Endothelial cell of umbilical vein (primary cell): ENCODE measurements around the gene ZNF662. TPM values are rescaled to one million over a fixed set of nuclear protein-coding genes. Genes with fewer than 3 reads are reported as not detected.

Experiments
- BruUV-seq: library from RNA; stranded (reverse); fragments of 400-500 nt; replicated peaks from 2 replicates; lab custom pipeline; 2021; lab: Mats Ljungman, UMichigan
- CTCF ChIA-PET: fragments of 300-600, 350-600 bp; sonication (Branson Sonifier 250); formaldehyde crosslinking; loops from one replicate; lab custom pipeline; 2021; ENCODE audit warnings: antibody characterized with exemption, inconsistent platforms; lab: Charles Lee
- POLR2A ChIA-PET: fragments of 300-600, 350-600 bp; sonication (Branson Sonifier 250); formaldehyde crosslinking; loops from one replicate; lab custom pipeline; 2021; ENCODE audit warnings: antibody characterized with exemption, inconsistent platforms; lab: Charles Lee
- DNase-seq: peaks from one replicate; pipeline ENCODE4 v3.0.0-alpha.2; 2011; ENCODE audit warnings: low read depth, low spot score
- FAIRE-seq: peaks from 2 replicates; lab custom pipeline; 2011; peaks lifted over from hg19 to GRCh38; lab: Jason Lieb, UNC
- H2AFZ ChIP-seq: 2 replicates; pipeline ENCODE4 v1.6.0; 2012; ENCODE audit warnings: low read depth, low read length, control low read depth, inconsistent platforms
- H3K27ac ChIP-seq: 2 replicates; pipeline ENCODE4 v1.5.1; 2011; ENCODE audit warnings: low read depth, mild to moderate bottlenecking, control low read depth, low read length, moderate library complexity; ENCODE audit not compliant: insufficient read depth
- H3K27me3 ChIP-seq, 2 experiments: 2 replicates each; pipeline versions ENCODE4 v1.6.0 to v1.6.1; 2011; ENCODE audit warnings: low read length in 2 of 2, mixed read lengths in 1 of 2; ENCODE audit not compliant: control insufficient read depth in 2 of 2, insufficient read depth in 2 of 2
- H3K36me3 ChIP-seq, 2 experiments: 2 replicates in 1 of 2; 3 replicates in 1 of 2; pipeline ENCODE4 v1.5.1; 2011; ENCODE audit warnings: low read length in 2 of 2, mild to moderate bottlenecking in 1 of 2, moderate library complexity in 1 of 2; ENCODE audit not compliant: control insufficient read depth in 2 of 2, insufficient read depth in 2 of 2; ENCODE audit errors: extremely low read depth in 1 of 2
- H3K4me1 ChIP-seq: 3 replicates; pipeline ENCODE4 v1.5.1; 2011; ENCODE audit warnings: mild to moderate bottlenecking, low read length; ENCODE audit not compliant: control insufficient read depth, insufficient read depth; ENCODE audit errors: extremely low read depth
- H3K4me2 ChIP-seq: 2 replicates; pipeline ENCODE4 v1.6.1; 2011; ENCODE audit warnings: low read length, control low read depth, mixed read lengths; ENCODE audit not compliant: insufficient read depth
- H3K4me3 ChIP-seq, 3 experiments: fragments of 200-600 bp in 1 of 3; sonication (generic), shearing (Covaris generic) in 1 of 3; replicated peaks in 1 of 3; 2 replicates each; pipeline ENCODE4 v1.5.1; 2011 to 2016; ENCODE audit warnings: control low read depth in 3 of 3, low read length in 3 of 3, mild to moderate bottlenecking in 2 of 3, inconsistent platforms in 1 of 3, low read depth in 1 of 3, moderate library complexity in 1 of 3; ENCODE audit not compliant: insufficient read depth in 1 of 3
- H3K79me2 ChIP-seq: 2 replicates; pipeline ENCODE4 v1.6.0; 2012; ENCODE audit warnings: low read length, inconsistent platforms; ENCODE audit not compliant: control insufficient read depth, insufficient read depth
- H3K9ac ChIP-seq: replicated peaks from 2 replicates; pipeline ENCODE3; 2011; ENCODE audit warnings: low read length, control low read depth; ENCODE audit not compliant: insufficient read depth; ENCODE audit errors: extremely low read depth
- H3K9me1 ChIP-seq: replicated peaks from 3 replicates; pipeline ENCODE4 v1.6.0; 2011; ENCODE audit warnings: mild to moderate bottlenecking, low read length; ENCODE audit not compliant: control insufficient read depth, insufficient read depth; ENCODE audit errors: extremely low read depth
- H3K9me3 ChIP-seq: replicated peaks from 2 replicates; pipeline ENCODE4 v1.5.1; 2012; ENCODE audit warnings: low read length, inconsistent platforms; ENCODE audit not compliant: control insufficient read depth, insufficient read depth
- H4K20me1 ChIP-seq: replicated peaks from 2 replicates; pipeline ENCODE3; 2011; ENCODE audit warnings: mild to moderate bottlenecking, low read length; ENCODE audit not compliant: control insufficient read depth, insufficient read depth; ENCODE audit errors: extremely low read depth
- CTCF ChIP-seq, 2 donors: IDR thresholded peaks; 1 replicate in 1 of 2; 2 replicates in 1 of 2; pipeline ENCODE4 v1.5.1; 2011; ENCODE audit warnings: low read length in 2 of 2, mild to moderate bottlenecking in 2 of 2, moderate library complexity in 2 of 2, control low read depth in 1 of 2, inconsistent platforms in 1 of 2, low read depth in 1 of 2; ENCODE audit not compliant: insufficient read depth in 1 of 2; ENCODE audit errors: extremely low read depth in 1 of 2
- EZH2 ChIP-seq: IDR thresholded peaks from 2 replicates; pipeline ENCODE4 v1.6.1; 2012; ENCODE audit warnings: borderline replicate concordance, low read depth, mild to moderate bottlenecking, moderate library complexity, low read length, inconsistent platforms; ENCODE audit not compliant: severe bottlenecking
- FOS ChIP-seq: IDR thresholded peaks from 2 replicates; pipeline ENCODE4 v1.6.1; 2011; ENCODE audit warnings: mild to moderate bottlenecking, low read length, moderate library complexity, borderline replicate concordance; ENCODE audit not compliant: insufficient read depth
- GATA2 ChIP-seq: IDR thresholded peaks from 2 replicates; pipeline ENCODE4 v1.7.0; 2011; ENCODE audit warnings: low read depth, mild to moderate bottlenecking, moderate library complexity, mixed read lengths, low read length; ENCODE audit not compliant: insufficient read length, insufficient read depth
- MAX ChIP-seq: IDR thresholded peaks from 2 replicates; pipeline ENCODE4 v1.6.1; 2011; ENCODE audit not compliant: insufficient read depth, insufficient read length
- MYC ChIP-seq: IDR thresholded peaks from one replicate; pipeline ENCODE4 v1.6.1; 2011; ENCODE audit warnings: mild to moderate bottlenecking, low read depth, low read length
- POLR2A ChIP-seq: IDR thresholded peaks from 2 replicates; pipeline ENCODE4 v1.6.1; 2012; ENCODE audit warnings: low read depth, mild to moderate bottlenecking, control low read depth, low read length
- POLR2AphosphoS5 ChIP-seq: IDR thresholded peaks from 2 replicates; pipeline ENCODE4 v1.6.1; 2012; ENCODE audit warnings: low read depth, mild to moderate bottlenecking, control low read depth, low read length, moderate library complexity; ENCODE audit not compliant: insufficient read depth
- dilution Hi-C: fragments of 300-500 bp; cut with MboI; formaldehyde crosslinking; loops from one replicate; pipeline ENCODE4 v1.15.0; 2019; ENCODE audit warnings: low sequenced_read_pairs; ENCODE audit not compliant: extremely low pct_ligation_motif_present
- intact Hi-C: fragments of 100-400 bp; cut with micrococcal nuclease; formaldehyde crosslinking; loops from one replicate; pipeline ENCODE4 v1.10.0; 2022
- polyA plus RNA-seq, 4 experiments: library from polyadenylated mRNA; depleted of rRNA in 3 of 4; stranded (reverse) in 3 of 4; unstranded in 1 of 4; fragments of >200 nt; gene quantifications; 2 replicates each; pipeline versions ENCODE4 v1.2.1 to v1.2.3, GENCODE V29; 2011 to 2012; ENCODE audit warnings: missing spikeins in 1 of 4
- total RNA-seq: library from RNA; stranded (reverse); gene quantifications from 2 replicates; pipeline ENCODE4 v1.2.3, GENCODE V29; 2021

Gene ZNF662
- total and polyA plus RNA-seq, 2 donors (not counting 3 experiments of a cell fraction or from before 2014, with no cell fraction given), result 0.84 to 4.3 TPM

- Histone ChIP-seq H3K4me3 (no peak within 1 kb of the TSS), H3K27ac (no peak within 1 kb of the TSS), H3K27me3 (peaks cover 10 to 18% of the 10 kb centered on the region in 2 experiments), H2AFZ (no peak within 1 kb of the TSS), H3K9ac (no peak within 1 kb of the TSS), H3K79me2 (no peaks in the 10 kb centered on the region), H4K20me1 (no peaks in the 10 kb centered on the region), H3K36me3 (no peaks in the 10 kb centered on the region), H3K9me1 (no peaks in the 10 kb centered on the region), H3K4me1 (peaks cover 1% of the 10 kb centered on the region), H3K9me3 (no peaks in the 10 kb centered on the region), H3K4me2 (no peak within 1 kb of the TSS)
- no TSS peak for BruUV-seq
- FAIRE-seq (no peak), DNase-seq (no peak)
- TF ChIP-seq EZH2, result no peak
- no peak for TF ChIP-seq CTCF (IDR thresholded peaks at IDR 0.05; ENCODE audit: extremely low read depth in 1 of 2, insufficient read depth in 1 of 2, low read depth in 1 of 2, low read length in 2 of 2)
- no peak for TF ChIP-seq MAX
- no peak for TF ChIP-seq POLR2AphosphoS5
- TF ChIP-seq FOS, result no peak
- TF ChIP-seq MYC, result no peak
- no peak for TF ChIP-seq POLR2A
- no peak for TF ChIP-seq GATA2
- CTCF ChIA-PET, result interaction anchor here (1.3 kb wide), 1 partner anchor 96 kb away, joined by 3 read pairs; no protein-coding TSS in a partner anchor
- POLR2A ChIA-PET, result no interaction called here
- intact Hi-C loops (no loop called here), dilution Hi-C loops (no loop called here)
These were observed 30.4 kb upstream of the ZNF662 start, which contains the start of gene CYP8B1 for GRCh38 chr3:42875325-42876151. Gene CYP8B1, minus strand, starts transcription at chr3:42875879. Its CDS starts 63 bp downstream, at chr3:42875816.
